ENCODE data around the gene MEFV. TPM values are rescaled to one million over a fixed set of nuclear protein-coding genes. Genes with fewer than 3 reads are reported as not detected.
"Not testable (repeated sequence)": the region's sequence is repeated elsewhere in the genome, so short reads cannot be mapped to it uniquely, and the experiment has no call there.

The MEFV gene
- total RNA-seq, 1 donor from 2014 or later, result 0.25 TPM

- intact Hi-C loops (cut with micrococcal nuclease), result loop anchor here (2.0 kb wide), 2 partner anchors 48 to 166 kb away; partner anchors contain the start of genes ZNF174, ZNF263 and ZSCAN32
These were observed 21.9 kb downstream of the MEFV start for GRCh38 chr16:3234543-3234856.

DNA sequence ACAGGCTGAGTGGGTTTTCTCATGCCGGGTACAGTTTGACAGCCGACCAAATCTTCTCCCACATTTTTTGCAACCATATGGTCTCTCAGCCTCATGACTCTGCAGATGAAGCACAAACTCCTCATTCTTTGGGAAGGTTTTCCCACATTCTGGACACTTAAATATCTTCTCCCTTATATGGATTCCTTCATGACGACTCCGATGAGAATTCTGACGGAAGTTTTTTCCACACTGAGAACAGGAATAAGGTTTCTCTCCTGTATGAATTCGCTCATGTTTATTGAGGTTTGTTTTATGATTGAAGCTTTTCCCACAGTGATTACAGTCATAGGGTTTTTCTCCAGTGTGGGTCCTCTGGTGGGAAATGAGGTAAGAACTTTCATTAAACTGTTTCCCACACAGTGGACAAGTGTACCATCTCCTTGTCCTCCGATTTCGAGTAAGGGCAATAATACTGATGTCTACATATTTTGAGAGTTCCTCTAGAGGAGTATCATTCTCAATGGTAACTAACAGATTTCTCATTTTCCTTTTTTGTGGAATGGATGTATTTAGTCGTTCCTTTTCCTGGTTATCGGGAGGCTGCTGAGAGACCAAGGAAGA, 32.4 kb downstream of the MEFV start:
- intact Hi-C loops (cut with micrococcal nuclease), result no loop called here

DNA sequence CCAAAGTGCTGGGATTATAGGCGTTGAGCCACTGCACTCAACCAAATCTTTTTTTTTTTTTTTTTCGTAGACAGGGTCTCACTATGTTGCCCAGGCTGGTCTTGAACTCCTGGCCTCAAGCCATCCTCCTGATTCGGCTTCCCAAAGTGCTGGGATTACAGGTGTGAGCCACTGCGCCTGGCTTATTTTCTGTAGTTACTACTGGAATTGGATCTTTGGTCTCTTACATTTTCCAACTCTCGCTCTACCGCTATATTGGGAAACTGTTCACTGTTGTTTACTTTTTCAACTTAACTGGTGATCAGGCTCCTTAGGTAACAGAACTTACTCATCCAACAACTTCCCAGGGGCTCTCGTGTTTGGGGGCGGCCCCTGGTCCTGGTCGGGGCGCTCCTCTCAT, 35.6 kb downstream of the MEFV start:
- intact Hi-C loops (cut with micrococcal nuclease), result no loop called here

- intact Hi-C loops (cut with micrococcal nuclease), result no loop called here
These were observed 40.2 kb downstream of the MEFV start for GRCh38 chr16:3216263-3216640.

DNA sequence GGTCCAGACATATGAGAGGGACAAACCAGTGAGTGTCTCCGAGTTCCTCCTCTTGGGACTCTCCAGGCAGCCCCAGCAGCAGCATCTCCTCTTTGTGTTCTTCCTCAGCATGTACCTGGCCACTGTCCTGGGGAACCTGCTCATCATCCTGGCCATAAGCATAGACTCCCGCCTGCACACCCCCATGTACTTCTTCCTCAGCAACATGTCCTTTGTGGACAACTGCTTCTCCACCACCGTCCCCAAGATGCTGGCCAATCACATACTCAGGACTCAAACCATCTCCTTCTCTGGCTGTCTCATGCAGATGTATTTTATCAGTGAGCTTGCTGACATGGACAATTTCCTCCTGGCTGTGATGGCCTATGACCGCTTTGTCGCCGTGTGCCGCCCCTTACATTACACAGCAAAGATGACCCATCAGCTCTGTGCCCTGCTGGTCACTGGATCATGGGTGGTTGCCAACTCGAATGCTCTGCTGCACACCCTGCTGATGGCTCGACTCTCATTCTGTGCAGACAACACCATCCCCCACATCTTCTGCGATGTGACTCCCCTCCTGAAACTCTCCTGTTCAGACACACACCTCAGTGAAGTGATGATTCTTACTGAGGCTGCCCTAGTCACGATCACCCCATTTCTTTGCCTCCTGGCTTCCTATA, 40.7 kb downstream of the MEFV start:
- intact Hi-C loops (cut with micrococcal nuclease), result no loop called here

GRCh38 chr16:3214904-3215600, 41.4 kb downstream of the MEFV start:
- intact Hi-C loops (cut with micrococcal nuclease), result no loop called here

DNA sequence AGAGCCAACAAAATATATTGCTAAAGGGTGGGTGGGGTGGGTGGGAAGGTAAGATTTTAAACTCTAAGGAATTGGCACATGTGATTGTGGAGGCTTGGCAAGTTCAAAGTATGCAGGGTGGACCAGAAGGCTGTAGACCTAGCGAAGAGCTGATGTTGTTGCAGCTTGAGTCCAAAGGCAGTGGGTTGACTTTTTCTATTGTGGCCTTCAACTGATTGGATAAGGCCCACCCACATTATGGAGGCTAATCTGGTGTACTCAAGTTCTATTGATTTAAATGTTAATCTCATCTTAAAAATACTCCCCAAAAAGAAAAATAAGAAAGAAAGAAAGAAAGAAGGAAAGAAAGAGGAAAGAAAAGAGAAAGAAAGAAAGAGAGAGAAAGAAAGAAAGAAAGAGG, 43.9 kb downstream of the MEFV start:
- intact Hi-C loops (cut with micrococcal nuclease), result no loop called here

GRCh38 chr16:3212006-3212405, 44.4 kb downstream of the MEFV start:
- intact Hi-C loops (cut with micrococcal nuclease), result no loop called here

- intact Hi-C loops (cut with micrococcal nuclease), result no loop called here
These were observed 49.1 kb downstream of the MEFV start for GRCh38 chr16:3207086-3207953.

DNA sequence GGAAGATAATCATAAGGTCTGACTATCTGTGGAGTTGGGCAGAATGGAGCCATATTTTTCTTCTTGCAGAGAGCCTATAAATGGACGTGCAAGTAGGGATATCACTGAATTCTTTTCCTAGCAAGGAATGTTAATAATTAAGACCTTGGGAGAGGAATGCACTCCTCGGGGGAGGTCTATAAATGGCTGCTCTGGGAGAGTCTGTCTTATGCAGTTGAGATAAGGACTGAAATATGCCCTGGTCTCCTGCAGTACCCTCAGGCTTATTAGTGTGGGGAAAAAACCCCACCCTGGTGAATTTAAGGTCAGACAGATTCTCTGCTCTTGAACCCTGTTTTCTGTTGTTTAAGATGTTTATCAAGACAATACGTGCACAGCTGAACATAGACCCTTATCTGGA, 50.5 kb downstream of the MEFV start:
- intact Hi-C loops (cut with micrococcal nuclease), result not testable (repeated sequence)

- intact Hi-C loops (cut with micrococcal nuclease), result no loop called here
These were observed 53.4 kb downstream of the MEFV start for GRCh38 chr16:3202903-3203539.

DNA sequence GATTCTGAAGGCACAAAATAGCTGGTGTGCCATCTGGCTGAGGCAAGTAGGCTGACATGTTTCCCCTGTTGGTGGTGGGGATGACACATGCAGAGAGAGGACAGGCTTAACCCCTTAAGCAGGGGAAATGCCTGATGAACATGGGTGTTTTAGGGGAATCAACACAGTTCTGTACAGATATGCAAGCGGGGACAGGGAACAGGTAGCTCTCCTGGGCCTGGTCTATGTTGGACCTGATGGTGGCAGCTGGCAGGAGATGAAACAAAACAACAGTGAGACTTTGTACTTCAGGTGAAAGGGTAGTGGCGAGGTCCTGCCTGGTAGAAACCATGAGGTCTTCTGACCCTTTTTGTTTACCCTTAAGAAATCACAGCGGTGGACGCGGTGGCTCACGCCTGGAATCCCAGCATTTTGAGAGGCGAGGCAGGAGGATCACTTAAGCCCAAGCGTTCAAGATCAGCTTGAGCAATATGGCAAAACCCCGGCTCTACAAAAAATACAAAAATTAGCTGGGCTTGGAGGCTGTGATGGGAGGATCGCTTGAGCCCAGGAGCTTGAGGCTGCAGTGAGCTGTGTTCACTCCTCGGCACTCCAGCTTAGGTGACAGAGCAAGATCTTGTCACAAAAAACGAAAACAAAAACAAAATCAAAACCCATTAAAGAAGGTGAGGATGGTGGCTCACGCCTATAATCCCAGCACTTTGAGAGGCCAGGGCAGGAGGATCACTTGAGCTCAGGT, 57.9 kb downstream of the MEFV start:
- intact Hi-C loops (cut with micrococcal nuclease), result no loop called here

- intact Hi-C loops (cut with micrococcal nuclease), result not testable (repeated sequence)
These were observed 58.6 kb downstream of the MEFV start for GRCh38 chr16:3197694-3198333.

GRCh38 chr16:3195975-3196374, 60.5 kb downstream of the MEFV start:
- intact Hi-C loops (cut with micrococcal nuclease), result no loop called here

GRCh38 chr16:3194792-3195191, 61.6 kb downstream of the MEFV start:
- intact Hi-C loops (cut with micrococcal nuclease), result no loop called here

DNA sequence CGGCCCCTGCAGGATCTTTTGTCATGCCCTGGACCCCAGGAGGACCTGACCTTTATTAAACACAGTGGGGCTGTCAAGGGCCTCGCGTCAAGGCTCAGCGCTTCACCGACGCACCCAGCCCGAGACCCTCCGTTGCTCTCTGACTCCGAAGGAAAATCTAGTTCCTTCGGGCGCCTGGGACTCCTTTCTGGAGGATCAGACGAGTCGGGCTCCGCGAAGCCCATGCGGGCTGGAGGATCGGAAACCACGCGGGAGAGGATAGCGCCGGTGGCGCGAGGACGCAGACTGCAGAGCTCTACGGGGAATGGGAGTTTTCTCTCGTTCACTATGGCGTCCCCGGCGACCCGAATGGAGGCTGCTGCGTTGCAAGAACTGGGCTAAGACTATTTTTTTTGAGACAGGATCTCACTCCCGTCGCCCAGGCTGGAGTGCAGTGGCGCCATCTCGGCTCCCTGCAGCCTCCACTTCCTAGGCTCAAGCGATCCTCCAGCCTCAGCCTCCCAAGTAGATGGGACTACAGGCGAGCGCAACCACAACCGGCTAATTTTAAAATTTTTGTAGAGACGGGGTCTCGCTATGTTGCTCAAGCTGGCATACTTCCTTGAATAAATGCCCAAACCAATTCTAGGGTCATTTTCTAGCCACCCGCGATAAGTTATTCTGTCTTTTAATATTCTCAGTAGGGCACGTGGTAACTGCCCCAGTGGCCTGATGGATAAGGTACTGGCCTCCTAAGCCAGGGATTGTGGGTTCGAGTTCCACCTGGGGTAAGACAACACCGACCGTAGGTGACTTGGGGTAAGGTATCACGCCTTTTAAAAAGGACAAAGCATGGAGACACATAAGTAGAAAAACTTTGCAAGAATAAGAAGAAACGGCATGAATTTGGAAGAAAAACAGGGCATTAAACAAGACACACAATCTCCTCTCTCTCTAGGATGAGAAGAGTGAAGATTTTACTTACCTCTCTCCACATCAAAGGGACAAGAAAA, 62.9 kb downstream of the MEFV start:
- intact Hi-C loops (cut with micrococcal nuclease), result no loop called here

- intact Hi-C loops (cut with micrococcal nuclease), result no loop called here
These were observed 63.9 kb downstream of the MEFV start for GRCh38 chr16:3192476-3193019.
